GM18499 (cell line): Measurements from ENCODE around the gene TMEM140.

Experiments used
- ATAC-seq: cut with Tn5 transposase; IDR thresholded peaks from one replicate; pipeline ENCODE4 v1.9.1; 2021; ENCODE audit warnings: moderate number of reproducible peaks; ENCODE audit not compliant: insufficient read depth, unreplicated experiment

TMEM140 gene

DNA sequence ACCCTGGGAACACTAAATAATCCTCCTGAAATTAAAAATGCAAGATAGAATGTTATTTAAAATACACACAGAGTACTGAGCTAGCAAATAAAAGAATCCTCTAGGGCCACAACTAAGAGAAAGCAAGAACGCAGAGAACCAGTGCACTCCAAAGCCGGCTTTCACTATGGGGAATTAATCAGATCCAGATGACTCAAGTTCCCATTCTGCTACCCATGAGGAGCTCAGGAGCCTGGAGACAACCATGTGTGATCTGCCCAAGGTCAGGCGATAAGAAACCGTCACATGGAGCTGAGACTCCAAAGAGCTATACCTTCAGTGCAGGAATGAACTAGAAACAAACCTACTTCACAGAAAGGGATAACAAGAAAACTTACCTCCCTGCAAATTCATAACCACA lies 42.1 kb downstream of the TMEM140 start:
- ATAC-seq, result no peak

GRCh38 chr7:135190703-135191102 lies 42.8 kb downstream of the TMEM140 start:
- ATAC-seq, result no peak

- no peak for ATAC-seq
Measured at GRCh38 chr7:135192914-135193536, 45.2 kb downstream of the TMEM140 start.

DNA sequence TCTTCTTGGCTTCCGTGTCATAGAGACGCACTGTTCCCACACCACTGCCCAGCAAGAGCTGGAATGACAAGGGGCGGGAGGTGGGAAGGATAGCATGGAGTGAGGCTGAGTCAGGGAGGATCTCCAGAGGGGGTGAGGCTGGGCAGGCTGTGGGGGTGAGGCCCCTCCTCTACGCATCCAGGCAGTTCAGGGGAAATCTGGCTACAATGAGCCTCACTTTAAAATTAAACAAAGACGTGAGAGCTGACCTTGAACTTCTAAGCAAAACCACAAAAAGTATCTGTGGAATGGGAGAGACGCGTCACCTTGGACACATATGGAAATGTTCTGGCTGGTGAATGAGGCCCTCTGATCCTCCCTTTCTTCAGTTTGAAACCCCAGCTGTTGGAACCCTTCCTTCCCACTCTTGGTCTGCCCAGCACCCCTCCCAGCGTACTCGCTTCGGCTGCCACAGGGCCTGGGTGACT lies 45.8 kb downstream of the TMEM140 start:
- ATAC-seq, result no peak

DNA sequence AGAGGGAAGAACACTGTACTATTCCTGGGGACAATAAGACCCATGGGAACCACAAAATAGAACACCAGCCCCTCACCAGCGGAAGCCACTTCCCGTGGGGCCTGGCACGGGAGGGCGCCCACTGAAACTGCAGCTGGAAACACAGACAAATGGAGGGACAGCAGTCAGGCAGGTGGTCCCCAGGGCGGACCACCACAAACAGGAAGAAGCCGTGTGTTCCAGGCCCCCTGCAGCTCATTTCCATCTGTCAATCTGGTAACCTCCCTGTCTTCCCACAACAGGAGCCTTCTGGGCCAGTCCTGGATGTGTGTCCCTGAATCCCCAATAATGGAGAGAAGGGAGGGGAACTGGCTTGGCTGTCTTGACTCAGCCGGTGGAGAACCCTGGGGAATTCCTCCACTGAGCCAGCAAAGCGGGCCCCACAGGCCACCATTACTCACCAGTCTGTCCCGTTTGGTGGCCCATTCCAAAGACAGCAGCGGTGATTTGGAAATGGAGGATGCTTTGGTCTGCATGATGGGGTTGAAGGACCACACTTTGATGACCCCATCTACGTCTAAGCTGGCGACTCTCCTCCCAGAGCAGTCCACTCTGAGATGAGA lies 46.7 kb downstream of the TMEM140 start:
- ATAC-seq, result no peak

DNA sequence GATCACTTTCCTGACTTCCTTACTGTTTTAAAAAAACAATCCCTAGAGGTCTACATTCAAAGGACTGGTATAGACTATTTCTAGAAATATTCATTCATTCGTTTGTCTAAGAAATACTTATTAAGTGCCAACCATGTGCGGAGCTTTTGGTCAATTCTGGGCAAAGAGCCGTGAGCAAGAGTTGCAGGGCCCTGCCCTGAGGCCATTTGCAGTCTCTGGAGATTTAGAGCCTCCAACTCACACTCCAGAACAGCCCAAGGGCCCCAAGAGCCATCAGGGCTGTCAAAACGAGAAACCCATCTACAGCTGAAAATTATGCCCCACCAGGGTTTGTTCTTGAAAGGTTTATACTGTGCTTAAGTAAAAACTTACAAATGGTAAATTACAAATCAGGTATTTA lies 47.3 kb downstream of the TMEM140 start:
- no peak for ATAC-seq

- no peak for ATAC-seq
Measured at GRCh38 chr7:135195968-135196629, 48.2 kb downstream of the TMEM140 start.

- no peak for ATAC-seq
Measured at GRCh38 chr7:135197343-135197742, 49.5 kb downstream of the TMEM140 start.

DNA sequence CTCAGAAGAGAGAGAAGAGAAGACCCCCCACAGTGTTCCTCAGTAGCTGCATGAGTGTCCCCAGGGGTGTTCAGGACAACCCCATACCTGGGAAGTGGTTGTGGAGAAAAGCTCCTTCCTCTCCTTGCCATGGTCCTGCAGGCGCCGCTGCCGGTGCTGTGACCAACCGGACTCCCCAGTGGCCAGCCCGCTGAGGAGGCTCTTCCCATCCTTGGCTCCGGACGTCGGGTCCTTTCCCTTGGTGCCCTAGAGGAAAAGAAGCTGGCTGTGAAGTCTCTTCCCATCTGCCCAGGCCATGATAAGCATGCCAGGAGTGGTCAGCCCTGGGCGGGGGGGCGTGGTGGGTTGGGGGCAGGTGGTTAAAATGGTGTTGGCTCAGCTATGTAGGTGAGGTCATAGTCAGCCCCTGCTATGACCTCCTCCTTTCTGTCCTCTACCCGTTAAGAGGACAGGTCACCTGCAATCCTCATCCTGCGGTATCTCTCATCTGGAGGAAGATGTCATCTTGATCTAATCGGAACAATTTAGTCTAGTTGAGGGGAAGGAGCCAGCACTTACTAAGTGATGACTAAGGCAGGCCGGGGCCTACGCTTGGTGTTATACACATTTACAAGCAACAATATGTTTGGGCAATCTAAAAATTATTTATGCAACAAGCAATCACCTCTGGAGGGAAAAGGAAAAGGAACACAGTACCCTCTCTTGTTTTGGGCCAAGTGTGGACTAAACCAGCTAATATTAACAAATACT lies 50.2 kb downstream of the TMEM140 start:
- ATAC-seq, result no peak

DNA sequence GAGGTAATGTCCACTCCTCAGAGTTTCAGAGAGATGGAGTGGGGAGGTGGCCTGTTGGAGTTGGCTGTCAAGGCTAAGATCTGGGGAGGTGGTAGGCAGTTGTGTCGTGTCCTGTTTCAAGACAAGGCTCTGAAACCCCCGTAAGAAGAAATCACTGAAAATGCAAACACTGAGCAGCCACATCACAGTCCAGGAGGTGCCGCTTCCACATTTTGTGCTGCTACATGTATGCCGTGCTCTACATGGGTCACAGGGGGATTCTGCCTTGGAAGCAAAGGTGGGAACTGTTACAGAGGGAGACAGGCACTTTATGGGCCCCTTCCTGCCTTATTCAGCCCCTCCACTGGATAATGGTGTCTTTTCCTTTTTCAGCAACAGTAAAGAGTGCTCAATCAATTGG lies 51.6 kb downstream of the TMEM140 start:
- no peak for ATAC-seq

DNA sequence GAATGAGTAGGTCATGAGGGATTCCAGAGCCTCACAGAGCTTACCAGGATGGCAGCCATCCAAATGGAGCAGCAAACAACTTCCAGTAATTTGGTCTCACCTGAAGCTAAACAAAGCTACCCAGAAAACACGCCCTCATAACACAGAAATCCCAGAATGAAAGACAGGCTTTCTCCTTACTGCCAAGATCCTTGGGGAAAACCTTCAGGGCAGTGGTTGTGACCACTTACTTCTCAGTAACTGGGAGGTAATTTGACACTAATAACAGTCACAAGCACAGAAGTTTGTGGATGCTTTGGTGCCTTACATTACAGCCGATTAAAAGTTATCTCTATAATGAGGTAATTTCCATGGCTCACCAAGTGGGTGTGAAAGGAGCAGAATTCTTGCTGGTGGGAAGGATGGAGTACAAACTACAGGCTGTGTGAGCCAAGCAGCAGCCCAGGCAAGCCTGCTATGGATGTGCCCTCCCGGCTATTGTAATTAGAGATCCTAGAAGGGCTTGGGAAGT lies 53.0 kb downstream of the TMEM140 start:
- ATAC-seq, result no peak

DNA sequence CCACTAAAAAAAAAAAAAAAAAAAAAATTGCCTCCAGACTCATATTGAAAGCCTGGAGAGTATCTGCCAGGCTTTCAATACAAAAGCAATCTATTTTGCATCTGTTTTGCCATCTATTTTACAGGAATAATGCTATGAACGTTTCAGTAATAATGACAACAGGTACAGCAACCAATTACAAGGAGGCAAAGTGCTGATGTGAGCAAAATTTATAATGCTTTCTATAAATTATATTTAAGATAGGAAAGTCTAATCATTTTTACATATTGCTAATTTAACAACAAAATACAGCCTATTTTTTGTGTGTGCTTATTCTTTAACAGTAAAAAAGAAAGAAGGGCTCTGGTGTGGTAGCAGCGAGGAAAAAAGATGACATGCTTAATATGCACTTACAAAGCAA lies 53.5 kb downstream of the TMEM140 start:
- no peak for ATAC-seq

DNA sequence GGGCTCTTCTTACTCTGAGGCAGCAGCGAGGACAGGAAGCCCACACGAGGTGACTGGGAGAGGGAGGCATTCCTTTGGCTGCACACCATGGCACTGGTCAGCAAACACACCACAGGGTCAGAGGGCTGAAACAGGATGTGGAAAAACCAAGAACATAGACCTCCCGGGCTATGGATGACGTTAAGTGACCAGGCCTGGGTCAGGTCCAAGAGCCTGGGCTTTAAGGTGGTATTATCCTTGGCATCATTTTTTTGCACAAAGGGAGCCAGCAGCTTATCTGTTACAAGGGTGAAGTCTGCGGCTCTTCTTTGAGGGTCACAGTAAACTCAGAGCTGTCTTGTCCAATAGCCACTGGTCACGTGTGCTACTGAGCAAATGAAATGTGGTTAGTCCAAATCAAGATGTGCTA lies 56.5 kb downstream of the TMEM140 start:
- no peak for ATAC-seq

DNA sequence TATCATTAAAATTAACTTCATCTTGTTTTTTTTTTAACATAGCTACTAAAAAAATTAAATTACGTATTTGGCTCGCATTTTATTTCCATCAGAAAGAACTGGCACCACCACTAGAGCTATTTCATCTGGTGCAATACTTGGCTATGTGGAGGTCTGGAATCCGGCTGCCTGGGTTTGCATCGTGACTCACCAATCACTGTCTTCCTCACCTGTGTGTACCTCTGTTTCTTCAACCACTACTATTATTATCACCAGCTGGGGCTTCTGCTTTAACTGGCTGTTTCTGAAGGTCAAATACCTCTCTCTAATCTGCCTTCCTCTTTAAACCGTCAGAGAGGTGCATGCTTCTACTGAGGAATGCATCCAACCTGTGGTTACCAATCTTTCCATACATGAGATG lies 57.0 kb downstream of the TMEM140 start:
- ATAC-seq, result no peak

DNA sequence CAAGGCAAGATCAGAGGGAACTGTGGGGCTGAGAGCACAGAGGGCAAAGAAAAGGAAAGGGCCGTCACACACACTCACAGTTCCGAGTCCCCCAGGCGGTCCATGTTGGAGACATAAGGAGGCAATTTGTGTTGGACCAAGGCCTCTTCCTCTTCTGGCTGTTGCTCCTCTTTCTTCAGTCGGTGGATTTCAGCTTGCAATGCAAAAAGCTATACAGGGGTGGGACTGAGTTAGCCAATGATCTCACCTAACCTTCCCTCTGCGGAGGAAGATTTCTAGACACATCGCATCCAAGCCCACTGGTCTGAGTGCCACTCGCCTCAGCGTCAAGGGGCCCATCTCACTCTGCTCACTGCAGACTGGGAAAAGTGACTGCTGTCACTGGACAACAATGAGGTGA lies 58.0 kb downstream of the TMEM140 start:
- ATAC-seq, result no peak

DNA sequence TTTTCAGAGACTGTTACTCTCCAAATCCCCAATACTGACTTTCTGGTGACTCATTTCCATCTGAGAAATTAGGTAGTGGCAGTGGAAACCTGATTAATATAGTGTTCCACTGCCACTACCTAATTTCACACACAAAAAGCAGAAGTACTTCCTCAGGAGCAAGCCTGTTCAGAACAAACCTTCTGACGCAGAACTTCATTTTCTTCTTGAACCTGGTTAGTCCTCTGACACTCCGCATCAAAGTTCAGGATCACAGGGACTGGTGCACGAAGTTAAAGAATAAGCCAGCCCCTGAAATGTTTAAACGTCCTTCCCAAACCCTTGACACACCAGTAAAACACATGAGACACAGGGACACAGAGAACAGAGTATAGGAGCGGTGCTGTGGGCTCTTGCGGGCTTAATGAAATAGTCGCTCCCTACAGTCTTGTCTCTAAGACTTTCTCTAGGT lies 59.1 kb downstream of the TMEM140 start:
- peak; percentile 49 for ATAC-seq

DNA sequence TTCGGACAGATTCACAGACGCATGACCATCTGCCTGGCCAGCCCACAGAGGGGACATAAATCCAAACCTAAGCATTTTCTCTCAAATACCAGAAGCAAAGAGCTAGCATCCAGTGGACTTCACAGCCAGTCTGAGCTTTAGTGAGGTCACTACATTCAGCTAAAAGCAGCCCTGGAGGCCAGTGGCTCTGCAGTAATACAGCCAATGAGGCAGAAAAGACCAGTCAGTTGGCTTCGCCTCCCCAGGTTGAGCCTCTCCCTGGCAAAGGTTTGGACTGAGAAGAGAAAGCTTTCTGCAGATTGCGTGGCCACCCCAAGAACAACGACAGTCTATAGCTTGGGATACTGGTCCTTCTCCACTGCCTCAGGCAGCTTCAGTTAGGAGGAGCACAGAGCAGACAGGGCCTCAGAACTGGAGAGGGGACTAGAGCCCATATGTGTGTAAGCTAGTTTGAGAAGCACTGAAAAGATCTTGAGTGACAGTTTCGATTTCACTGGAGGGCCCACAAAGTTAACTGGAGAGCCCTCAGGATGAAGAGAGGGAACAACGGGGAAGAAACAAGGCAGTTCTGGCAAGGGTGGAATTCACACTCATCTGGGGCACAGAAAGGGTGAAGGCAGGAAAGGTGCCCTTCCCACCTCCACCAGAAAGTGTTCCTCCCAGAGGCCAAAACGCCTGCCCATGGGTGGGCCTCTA lies 59.7 kb downstream of the TMEM140 start:
- ATAC-seq, result no peak

GRCh38 chr7:135208102-135208793 lies 60.4 kb downstream of the TMEM140 start:
- ATAC-seq, result no peak

GRCh38 chr7:135209225-135209834 lies 61.5 kb downstream of the TMEM140 start:
- no peak for ATAC-seq
